ENCODE data around the gene SERTAD2. TPM values are rescaled to one million over a fixed set of nuclear protein-coding genes. Genes with fewer than 3 reads are reported as not detected.

SERTAD2 gene
- total and polyA plus RNA-seq, 2 of the 4 experiments (the other 2 are of a cell fraction), result 5.0 to 11.0 TPM

DNA sequence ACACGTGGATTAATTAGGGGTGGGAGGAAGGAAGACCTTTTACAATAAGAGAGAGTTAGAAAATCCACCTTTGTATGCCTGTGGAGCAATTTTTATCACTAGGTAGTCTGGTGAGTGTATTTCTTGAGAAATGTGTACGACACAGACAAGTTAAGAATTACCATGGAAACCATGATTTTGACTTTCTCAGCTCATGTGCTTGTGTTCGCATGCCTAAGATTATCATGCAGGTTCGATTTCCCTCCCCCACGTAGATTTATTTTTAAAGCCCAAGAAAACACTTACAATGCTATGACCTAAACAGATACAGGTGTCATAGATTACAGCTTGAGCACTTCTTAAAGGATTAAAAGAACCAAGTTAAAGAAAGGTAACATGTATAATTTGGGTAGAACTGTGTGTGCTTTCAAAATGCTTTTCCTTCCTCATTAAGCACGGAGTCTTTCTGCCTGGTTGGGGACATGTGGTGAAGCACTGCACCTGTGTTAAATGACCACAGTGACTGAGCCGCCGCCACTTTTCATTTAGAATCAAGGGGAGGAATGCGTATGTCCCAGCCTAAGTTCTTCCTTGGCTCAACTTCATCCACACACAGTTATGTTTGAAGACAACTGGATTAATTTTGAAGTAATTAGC lies 16.6 kb downstream of the SERTAD2 start:
- Histone ChIP-seq H3K18ac (ENCODE audit: low read depth, low read length) (no peak overlapping the region), H2BK20ac (ENCODE audit: low read depth, low read length) (no peak overlapping the region), H3K4me2 (ENCODE audit: low read depth, low read length) (no peak overlapping the region), H2AK9ac (replicated peaks; ENCODE audit: low read depth, low read length, poor library complexity) (no peak overlapping the region), H3K14ac (replicated peaks; ENCODE audit: low read depth, low read length) (no peak overlapping the region), H2BK5ac (ENCODE audit: low read depth, low read length, poor library complexity, severe bottlenecking) (no peak overlapping the region), H4K91ac (ENCODE audit: insufficient read depth, low read depth, low read length) (no peak overlapping the region), H2AK5ac (ENCODE audit: low read depth, low read length) (no peak overlapping the region), H3K56ac (ENCODE audit: extremely low read depth, insufficient read depth, low read length) (no peak overlapping the region), H3K9me1 (ENCODE audit: insufficient read depth, low read length) (peaks cover 23% of the 10 kb centered on the region), H2AFZ (replicated peaks; ENCODE audit: low read length, poor library complexity) (no peak overlapping the region), H3K9me3 (ENCODE audit: control insufficient read depth, insufficient read depth, low read length) (no peaks in the 10 kb centered on the region), H3K9ac (ENCODE audit: low read depth, low read length) (no peak overlapping the region), H3K36me3 (ENCODE audit: control insufficient read depth, insufficient read depth, low read length) (peaks cover 12% of the 10 kb centered on the region), H2BK15ac (ENCODE audit: low read depth, low read length) (no peak overlapping the region), H4K8ac (ENCODE audit: low read depth in 2 of 2, low read length in 2 of 2) (no peak overlapping the region), H3K4ac (ENCODE audit: low read depth, low read length) (no peak overlapping the region), H2BK120ac (ENCODE audit: low read depth, low read length) (no peak overlapping the region), H3K27me3 (ENCODE audit: control insufficient read depth, insufficient read depth, low read length) (no peaks in the 10 kb centered on the region), H4K5ac (ENCODE audit: low read depth, low read length) (no peak overlapping the region), H3K23ac (ENCODE audit: low read depth, low read length) (no peak overlapping the region), H3K4me3 (ENCODE audit: insufficient read depth, low read depth, low read length) (no peak overlapping the region), H3K4me1 (ENCODE audit: control insufficient read depth, insufficient read depth, low read length) (peaks cover 17% of the 10 kb centered on the region), H3K79me1 (ENCODE audit: low read depth in 1 of 2, low read length in 2 of 2) (peaks cover 39 to 77% of the 10 kb centered on the region in 2 experiments), H4K20me1 (ENCODE audit: insufficient read depth, low read length) (peaks cover 64% of the 10 kb centered on the region), H3K27ac (ENCODE audit: insufficient read depth, low read length) (no peak overlapping the region)
- POLR2A ChIA-PET (ENCODE audit: unreplicated experiment), result no interaction called here
- TF ChIP-seq MAZ (IDR thresholded peaks at IDR 0.05; ENCODE audit: borderline replicate concordance, low read depth, low read length) (no peak), RFX5 (IDR thresholded peaks at IDR 0.05; ENCODE audit: low read depth, low read length) (no peak)
- intact Hi-C loops (cut with micrococcal nuclease), result no loop called here
- WGBS, 2 experiments (ENCODE audit: extremely low coverage in 2 of 2, insufficient read length in 1 of 2), result no CpG with 5 or more reads among the region's 9 CpGs
- in situ Hi-C loops (cut with MboI; ENCODE audit: low sequenced_read_pairs), result no loop called here
- dilution Hi-C loops (cut with HindIII; ENCODE audit: low sequenced_read_pairs, unreplicated experiment), result no loop called here
- CTCF ChIA-PET, result interaction anchor here (0.7 kb wide), 1 partner anchor 9 kb away, joined by 3 read pairs; no protein-coding TSS in a partner anchor
- DNase-seq (no peak), ATAC-seq (ENCODE audit: low read depth) (no peak)
- no TSS peak for BruUV-seq (replicated peaks)
